Fibroblast of lung (primary cell): ENCODE data around the gene GPC5. TPM values are rescaled to one million over a fixed set of nuclear protein-coding genes. Genes with fewer than 3 reads are reported as not detected.
"Not testable (repeated sequence)": the region's sequence is repeated elsewhere in the genome, so short reads cannot be mapped to it uniquely, and the experiment has no call there.

Experiments
- DNase-seq, 2 donors: peaks; one replicate each; pipeline versions ENCODE4 v3.0.0 to v3.0.0-alpha.2; 2010; ENCODE audit warnings: low read depth in 2 of 2
- H2AFZ ChIP-seq: 2 replicates; pipeline ENCODE4 v1.5.1; 2012; ENCODE audit warnings: low read length, control low read depth, inconsistent platforms
- H3K27ac ChIP-seq: 2 replicates; pipeline ENCODE4 v1.5.1; 2011; ENCODE audit warnings: low read length, control low read depth; ENCODE audit not compliant: insufficient read depth
- H3K27me3 ChIP-seq: 2 replicates; pipeline ENCODE4 v1.5.1; 2011; ENCODE audit warnings: mild to moderate bottlenecking, low read length; ENCODE audit not compliant: control insufficient read depth, insufficient read depth
- H3K36me3 ChIP-seq: 2 replicates; pipeline ENCODE4 v1.5.1; 2011; ENCODE audit warnings: low read length; ENCODE audit not compliant: control insufficient read depth, insufficient read depth
- H3K4me1 ChIP-seq: 2 replicates; pipeline ENCODE4 v1.5.1; 2011; ENCODE audit warnings: low read length; ENCODE audit not compliant: control insufficient read depth, insufficient read depth; ENCODE audit errors: extremely low read depth
- H3K4me2 ChIP-seq: 2 replicates; pipeline ENCODE4 v1.5.1; 2011; ENCODE audit warnings: low read length, control low read depth; ENCODE audit not compliant: insufficient read depth; ENCODE audit errors: extremely low read depth
- H3K4me3 ChIP-seq, 4 experiments: fragments of 200-600 bp in 1 of 4; sonication (generic) in 1 of 4; replicated peaks in 1 of 4; 2 replicates each; pipeline ENCODE4 v1.5.1; 2011 to 2016; ENCODE audit warnings: low read length in 4 of 4, low read depth in 3 of 4, mild to moderate bottlenecking in 3 of 4, control low read depth in 2 of 4, inconsistent platforms in 1 of 4, mixed read lengths in 1 of 4; ENCODE audit not compliant: insufficient read depth in 1 of 4; ENCODE audit errors: control extremely low read depth in 1 of 4
- H3K79me2 ChIP-seq: 2 replicates; pipeline ENCODE4 v1.5.1; 2012; ENCODE audit warnings: mild to moderate bottlenecking, low read length, inconsistent platforms; ENCODE audit not compliant: control insufficient read depth, insufficient read depth
- H3K9ac ChIP-seq: 2 replicates; pipeline ENCODE4 v1.5.1; 2011; ENCODE audit warnings: mild to moderate bottlenecking, low read length, control low read depth; ENCODE audit not compliant: insufficient read depth
- H3K9me3 ChIP-seq: 2 replicates; pipeline ENCODE4 v1.5.1; 2012; ENCODE audit warnings: low read depth, low read length; ENCODE audit not compliant: control insufficient read depth, insufficient read depth
- H4K20me1 ChIP-seq: 2 replicates; pipeline ENCODE4 v1.5.1; 2011; ENCODE audit warnings: low read length; ENCODE audit not compliant: control insufficient read depth, insufficient read depth; ENCODE audit errors: extremely low read depth
- EZH2 ChIP-seq: IDR thresholded peaks from 2 replicates; pipeline ENCODE4 v1.5.1; 2012; ENCODE audit warnings: low read length, control low read depth, mild to moderate bottlenecking; ENCODE audit errors: missing control alignments
- polyA plus RNA-seq, 2 donors: library from polyadenylated mRNA; depleted of rRNA in 1 of 2; stranded (reverse) in 1 of 2; unstranded in 1 of 2; fragments of >200 nt; gene quantifications; 2 replicates each; pipeline ENCODE4 v1.2.1, GENCODE V29; 2011 to 2012; ENCODE audit warnings: missing spikeins in 1 of 2
- total RNA-seq: library from RNA; depleted of rRNA; stranded (reverse); fragments of >200 nt; gene quantifications from 2 replicates; pipeline ENCODE4 v1.2.1, GENCODE V29; 2014
- TF ChIP-seq, protein P1 (sequence below), 2 donors: IDR thresholded peaks in 1 of 2; conservative IDR thresholded peaks in 1 of 2; 1 replicate in 1 of 2; 2 replicates in 1 of 2; pipeline ENCODE4 v1.5.1; 2011 to 2012; ENCODE audit warnings: low read length in 2 of 2, control low read depth in 1 of 2, inconsistent platforms in 1 of 2, low read depth in 1 of 2, mild to moderate bottlenecking in 1 of 2

GPC5 gene
- total and polyA plus RNA-seq, 2 donors (not counting 1 experiment from before 2014, with no cell fraction given), result 0.17 TPM; not detected in 1

DNA sequence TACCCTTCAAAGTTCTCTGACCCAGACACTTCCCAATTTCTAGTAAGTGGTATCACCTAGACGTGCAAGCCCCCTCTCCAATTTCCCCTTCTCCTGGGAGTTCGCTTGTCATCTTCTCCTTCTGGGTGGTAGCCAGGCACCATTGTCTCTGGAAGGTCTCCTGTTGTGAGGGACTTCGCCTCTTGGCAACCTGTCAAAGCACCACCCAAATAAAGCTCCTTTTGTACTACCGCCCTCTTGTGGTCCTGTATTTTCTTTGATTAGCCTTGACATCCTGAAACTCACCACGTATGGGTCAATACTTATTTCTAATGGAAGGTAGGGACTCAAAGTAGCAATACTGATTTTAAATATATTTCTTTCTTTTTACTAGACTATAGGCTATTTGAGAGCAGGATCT is 8.2 kb downstream of the GPC5 start:
- no peaks in the 10 kb centered on the region for H3K36me3 ChIP-seq
- H3K79me2 ChIP-seq, result no peaks in the 10 kb centered on the region
- H3K9ac ChIP-seq, result no peak overlapping the region
- no peak overlapping the region for H2AFZ ChIP-seq
- no peaks in the 10 kb centered on the region for H3K4me1 ChIP-seq
- H3K27ac ChIP-seq, result no peak overlapping the region
- H3K9me3 ChIP-seq, result no peaks in the 10 kb centered on the region
- TF ChIP-seq, protein P1, sequence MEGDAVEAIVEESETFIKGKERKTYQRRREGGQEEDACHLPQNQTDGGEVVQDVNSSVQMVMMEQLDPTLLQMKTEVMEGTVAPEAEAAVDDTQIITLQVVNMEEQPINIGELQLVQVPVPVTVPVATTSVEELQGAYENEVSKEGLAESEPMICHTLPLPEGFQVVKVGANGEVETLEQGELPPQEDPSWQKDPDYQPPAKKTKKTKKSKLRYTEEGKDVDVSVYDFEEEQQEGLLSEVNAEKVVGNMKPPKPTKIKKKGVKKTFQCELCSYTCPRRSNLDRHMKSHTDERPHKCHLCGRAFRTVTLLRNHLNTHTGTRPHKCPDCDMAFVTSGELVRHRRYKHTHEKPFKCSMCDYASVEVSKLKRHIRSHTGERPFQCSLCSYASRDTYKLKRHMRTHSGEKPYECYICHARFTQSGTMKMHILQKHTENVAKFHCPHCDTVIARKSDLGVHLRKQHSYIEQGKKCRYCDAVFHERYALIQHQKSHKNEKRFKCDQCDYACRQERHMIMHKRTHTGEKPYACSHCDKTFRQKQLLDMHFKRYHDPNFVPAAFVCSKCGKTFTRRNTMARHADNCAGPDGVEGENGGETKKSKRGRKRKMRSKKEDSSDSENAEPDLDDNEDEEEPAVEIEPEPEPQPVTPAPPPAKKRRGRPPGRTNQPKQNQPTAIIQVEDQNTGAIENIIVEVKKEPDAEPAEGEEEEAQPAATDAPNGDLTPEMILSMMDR (conservative IDR thresholded peaks at IDR 0.05 in 1 of 2, IDR thresholded peaks at IDR 0.05 in 1 of 2; ENCODE audit: low read depth in 1 of 2, low read length in 2 of 2), result peak; percentile 50 to 64
- no peak for TF ChIP-seq EZH2
- no peaks in the 10 kb centered on the region for H3K27me3 ChIP-seq
- no peaks in the 10 kb centered on the region for H4K20me1 ChIP-seq
- no peak overlapping the region for H3K4me3 ChIP-seq
- peak; percentile 33 to 39 for DNase-seq
- no peak overlapping the region for H3K4me2 ChIP-seq

GRCh38 chr13:91408971-91409370 is 10.6 kb downstream of the GPC5 start:
- Histone ChIP-seq H3K4me3 (no peak overlapping the region), H3K27ac (no peak overlapping the region), H3K4me1 (no peaks in the 10 kb centered on the region), H2AFZ (no peak overlapping the region), H3K36me3 (no peaks in the 10 kb centered on the region), H3K9me3 (no peaks in the 10 kb centered on the region), H3K27me3 (no peaks in the 10 kb centered on the region), H3K79me2 (no peaks in the 10 kb centered on the region), H4K20me1 (no peaks in the 10 kb centered on the region), H3K9ac (no peak overlapping the region), H3K4me2 (no peak overlapping the region)
- no peak for DNase-seq
- TF ChIP-seq, protein P1 (conservative IDR thresholded peaks at IDR 0.05 in 1 of 2, IDR thresholded peaks at IDR 0.05 in 1 of 2; ENCODE audit: low read depth in 1 of 2, low read length in 2 of 2), result no peak
- no peak for TF ChIP-seq EZH2

DNA sequence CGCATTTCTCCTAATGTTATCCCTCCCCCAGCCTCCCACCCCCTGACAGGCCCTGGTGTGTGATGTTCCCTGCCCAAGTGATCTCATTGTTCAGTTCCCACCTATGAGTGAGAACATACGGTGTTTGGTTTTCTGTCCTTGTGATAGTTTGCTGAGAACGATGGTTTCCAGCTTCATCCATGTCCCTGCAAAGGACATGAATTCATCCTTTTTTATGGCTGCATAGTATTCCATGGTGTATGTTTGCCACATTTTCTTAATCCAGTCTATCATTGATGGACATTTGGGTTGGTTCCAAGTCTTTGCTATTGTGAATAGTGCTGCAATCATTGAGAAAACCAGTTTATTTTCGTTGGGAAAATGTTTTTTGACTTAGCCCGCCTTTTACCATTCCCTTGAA is 18.2 kb downstream of the GPC5 start:
- not testable (repeated sequence) for H3K4me1 ChIP-seq, H3K79me2 ChIP-seq, H3K4me2 ChIP-seq, H3K27me3 ChIP-seq, H3K4me3 ChIP-seq, H3K9me3 ChIP-seq, H4K20me1 ChIP-seq, DNase-seq, H3K36me3 ChIP-seq, H2AFZ ChIP-seq, H3K27ac ChIP-seq, H3K9ac ChIP-seq
